HUES6 (cell line): ENCODE results near the gene FBXO48.

Experiments
- H3K27ac ChIP-seq: 2 replicates; pipeline ENCODE4 v1.7.0; 2013; ENCODE audit warnings: low read depth, mild to moderate bottlenecking, low read length, inconsistent platforms
- H3K27me3 ChIP-seq: 2 replicates; pipeline ENCODE4 v1.6.1; 2013; ENCODE audit warnings: low read length; ENCODE audit not compliant: control insufficient read depth, insufficient read depth
- H3K36me3 ChIP-seq: 2 replicates; pipeline ENCODE4 v1.6.1; 2013; ENCODE audit warnings: low read length; ENCODE audit not compliant: control insufficient read depth, insufficient read depth
- H3K4me1 ChIP-seq: 2 replicates; pipeline ENCODE4 v1.6.1; 2013; ENCODE audit warnings: low read length; ENCODE audit not compliant: control insufficient read depth, insufficient read depth
- H3K4me3 ChIP-seq: 2 replicates; pipeline ENCODE4 v1.5.1; 2013; ENCODE audit warnings: low read depth, low read length
- H3K9ac ChIP-seq: one replicate; pipeline ENCODE4 v1.6.1; 2013; ENCODE audit warnings: mild to moderate bottlenecking, low read length
- H3K9me3 ChIP-seq: 2 replicates; pipeline ENCODE4 v1.6.1; 2013; ENCODE audit warnings: low read depth, low read length; ENCODE audit not compliant: control insufficient read depth, insufficient read depth

The FBXO48 gene, protein sequence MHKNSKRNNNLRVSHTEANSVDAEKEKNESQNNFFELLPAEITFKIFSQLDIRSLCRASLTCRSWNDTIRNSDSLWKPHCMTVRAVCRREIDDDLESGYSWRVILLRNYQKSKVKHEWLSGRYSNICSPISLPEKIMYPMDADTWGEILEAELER

GRCh38 chr2:68467077-68467960 is at the start of gene FBXO48, which contains the start of gene APLF:
FBXO48 (minus strand) TSS chr2:68467294; CDS start chr2:68465145, 2,149 bp downstream.
APLF (plus strand) TSS chr2:68467585; CDS start chr2:68467732, 147 bp downstream.
- H3K9ac ChIP-seq = peak within 1 kb of the TSS; percentile 91
- H3K36me3 ChIP-seq = no peaks in the 10 kb centered on the region
- no peaks in the 10 kb centered on the region for H3K9me3 ChIP-seq
- peak within 1 kb of the TSS; percentile 95 for H3K27ac ChIP-seq
- H3K4me1 ChIP-seq = peaks cover 15% of the 10 kb centered on the region
- H3K27me3 ChIP-seq = no peaks in the 10 kb centered on the region
- H3K4me3 ChIP-seq = peak within 1 kb of the TSS; percentile 86

DNA sequence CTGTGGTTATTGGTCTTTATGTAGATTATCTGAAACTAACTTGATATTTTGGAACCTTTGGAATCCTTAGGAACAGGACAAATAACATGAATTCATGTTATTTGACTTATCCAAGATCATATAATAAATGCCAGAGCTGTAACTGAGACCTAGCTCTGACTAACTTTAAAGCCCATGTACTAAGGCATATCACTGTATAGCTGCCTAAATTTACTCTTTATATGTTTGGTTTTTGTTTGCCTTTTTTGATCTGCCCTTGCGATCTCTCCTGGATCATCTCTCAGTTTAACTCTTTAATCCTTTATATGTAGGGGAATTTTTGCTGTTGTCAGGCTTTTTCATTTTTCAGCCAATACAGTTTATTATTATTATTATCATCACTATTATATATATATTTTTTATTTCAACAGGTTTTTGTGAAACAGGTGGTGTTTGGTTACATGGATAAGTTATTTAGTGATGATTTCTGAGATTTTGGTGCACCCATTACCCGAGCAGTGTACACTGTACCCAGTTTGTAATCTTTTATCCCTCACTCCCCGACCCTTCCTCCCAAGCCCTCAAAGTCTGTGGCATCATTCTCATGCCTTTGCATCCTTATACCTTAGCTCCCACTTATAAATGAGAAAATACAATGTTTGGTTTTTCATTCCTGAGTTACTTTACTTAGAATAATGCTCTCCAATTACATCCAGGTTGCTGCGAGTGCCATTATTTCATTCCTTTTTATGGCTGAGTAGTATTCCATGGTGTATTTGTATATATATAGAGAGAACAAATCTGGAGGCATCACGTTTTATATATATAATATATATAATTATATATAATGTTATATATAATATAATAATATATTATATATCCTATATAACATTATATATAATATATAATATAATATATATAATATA is 49.2 kb upstream of the FBXO48 start:
- Histone ChIP-seq H3K4me1 (no peaks in the 10 kb centered on the region), H3K27ac (no peak overlapping the region), H3K9ac (no peak overlapping the region), H3K9me3 (no peaks in the 10 kb centered on the region), H3K4me3 (no peak overlapping the region), H3K27me3 (no peaks in the 10 kb centered on the region), H3K36me3 (no peaks in the 10 kb centered on the region)

- H3K36me3 ChIP-seq = no peaks in the 10 kb centered on the region
- H3K27me3 ChIP-seq = no peaks in the 10 kb centered on the region
- no peaks in the 10 kb centered on the region for H3K9me3 ChIP-seq
- no peak overlapping the region for H3K4me3 ChIP-seq
- H3K27ac ChIP-seq = no peak overlapping the region
- no peaks in the 10 kb centered on the region for H3K4me1 ChIP-seq
- H3K9ac ChIP-seq = no peak overlapping the region
Measured at GRCh38 chr2:68514316-68514929, 47.3 kb upstream of the FBXO48 start.

GRCh38 chr2:68512966-68513365 is 45.9 kb upstream of the FBXO48 start:
- Histone ChIP-seq H3K4me3 (no peak overlapping the region), H3K27ac (no peak overlapping the region), H3K9me3 (no peaks in the 10 kb centered on the region), H3K4me1 (no peaks in the 10 kb centered on the region), H3K27me3 (no peaks in the 10 kb centered on the region), H3K9ac (no peak overlapping the region), H3K36me3 (no peaks in the 10 kb centered on the region)

DNA sequence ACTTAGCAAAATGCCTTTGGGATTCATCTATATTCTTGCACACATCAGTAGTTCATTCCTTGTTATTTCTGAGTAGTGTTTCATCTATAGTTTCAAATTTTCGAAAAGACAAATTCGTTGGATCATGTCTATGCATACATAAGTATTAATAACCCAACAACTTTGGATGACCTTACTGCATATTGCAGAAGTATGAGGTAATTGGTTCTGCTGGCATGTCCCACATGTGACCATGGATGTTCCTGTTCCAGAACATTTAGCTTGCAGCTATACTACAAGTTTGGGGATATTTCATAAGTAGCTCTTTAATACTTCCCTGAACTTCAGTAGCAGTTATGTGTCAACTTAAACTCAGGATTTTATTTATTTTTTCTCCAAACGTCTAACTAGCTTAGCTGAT is 45.2 kb upstream of the FBXO48 start:
- no peaks in the 10 kb centered on the region for H3K4me1 ChIP-seq
- no peak overlapping the region for H3K27ac ChIP-seq

DNA sequence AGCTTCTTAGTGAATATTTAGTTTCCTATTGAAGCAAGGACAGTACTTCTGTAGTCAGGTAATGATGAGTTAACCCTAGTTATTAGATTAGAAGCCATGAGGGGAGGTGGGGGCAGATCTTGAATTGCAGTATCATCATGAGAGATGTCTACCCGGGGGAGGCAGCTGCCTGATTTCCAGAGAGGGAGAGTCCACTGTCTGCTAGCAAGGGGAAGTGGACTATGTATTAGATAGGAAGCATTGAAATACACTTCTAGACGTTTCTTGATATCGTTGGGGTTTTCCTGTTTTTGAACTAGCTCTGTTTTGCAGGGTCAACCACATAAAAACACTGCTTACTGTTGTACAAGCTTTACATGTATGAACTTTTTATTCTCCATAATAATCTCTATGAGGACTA is 39.1 kb upstream of the FBXO48 start:
- no peak overlapping the region for H3K27ac ChIP-seq
- H3K4me3 ChIP-seq = no peak overlapping the region
- H3K27me3 ChIP-seq = no peaks in the 10 kb centered on the region
- H3K9me3 ChIP-seq = no peaks in the 10 kb centered on the region
- H3K9ac ChIP-seq = no peak overlapping the region
- no peaks in the 10 kb centered on the region for H3K36me3 ChIP-seq
- H3K4me1 ChIP-seq = peaks cover 9% of the 10 kb centered on the region

More for the DNA sequence above, 45.2 kb upstream of the FBXO48 start:
- Histone ChIP-seq H3K27me3 (no peaks in the 10 kb centered on the region), H3K9me3 (no peaks in the 10 kb centered on the region), H3K36me3 (no peaks in the 10 kb centered on the region), H3K4me3 (no peak overlapping the region), H3K9ac (no peak overlapping the region)

GRCh38 chr2:68505603-68506159 is 38.6 kb upstream of the FBXO48 start:
- H3K27ac ChIP-seq = no peak overlapping the region
- H3K9ac ChIP-seq = no peak overlapping the region
- no peaks in the 10 kb centered on the region for H3K27me3 ChIP-seq
- no peaks in the 10 kb centered on the region for H3K36me3 ChIP-seq
- H3K4me3 ChIP-seq = no peak overlapping the region
- peaks cover 9% of the 10 kb centered on the region for H3K4me1 ChIP-seq
- no peaks in the 10 kb centered on the region for H3K9me3 ChIP-seq

DNA sequence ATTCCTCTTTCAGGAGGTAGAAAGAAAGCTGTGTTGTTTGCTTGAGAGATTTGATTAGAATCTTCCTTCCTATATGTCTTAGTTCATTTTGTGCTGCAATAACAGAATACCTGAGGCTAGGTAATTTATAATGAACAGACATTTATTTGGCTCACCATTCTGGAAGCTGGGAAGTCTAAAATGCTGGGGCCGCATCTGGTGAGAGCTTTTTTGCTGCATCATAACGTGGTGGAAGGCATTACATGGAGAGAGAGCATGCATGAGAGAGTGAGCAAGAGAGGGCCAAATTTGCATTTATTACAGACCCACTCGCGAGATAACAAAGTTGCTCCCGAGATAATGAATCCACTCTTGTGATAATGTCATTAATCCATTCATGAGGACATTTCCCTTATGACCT is 34.7 kb upstream of the FBXO48 start:
- no peaks in the 10 kb centered on the region for H3K27me3 ChIP-seq
- no peak overlapping the region for H3K4me3 ChIP-seq
- H3K36me3 ChIP-seq = no peaks in the 10 kb centered on the region
- no peak overlapping the region for H3K27ac ChIP-seq
- peaks cover 5% of the 10 kb centered on the region for H3K9me3 ChIP-seq
- peaks cover 9% of the 10 kb centered on the region for H3K4me1 ChIP-seq
- no peak overlapping the region for H3K9ac ChIP-seq

DNA sequence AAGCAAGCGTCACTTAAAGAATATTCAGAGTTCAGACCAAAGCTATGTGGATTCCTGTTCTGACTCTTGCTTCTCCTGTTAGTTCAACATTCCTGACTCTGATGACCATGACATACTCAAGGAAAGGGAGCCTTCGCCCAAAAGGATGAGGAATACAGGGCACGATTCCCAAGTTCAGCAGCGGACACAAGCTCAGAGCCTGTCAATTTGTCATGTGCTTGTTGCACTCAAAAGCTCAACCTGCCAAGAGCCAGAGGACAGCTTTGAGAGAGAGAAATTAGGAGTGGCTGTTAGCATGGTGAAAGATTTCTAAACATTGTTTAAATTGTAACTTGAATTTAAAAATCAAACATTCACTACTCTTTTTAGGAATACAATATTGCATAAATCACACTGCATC is 33.6 kb upstream of the FBXO48 start:
- no peaks in the 10 kb centered on the region for H3K27me3 ChIP-seq
- no peak overlapping the region for H3K9ac ChIP-seq
- no peak overlapping the region for H3K27ac ChIP-seq
- peaks cover 16% of the 10 kb centered on the region for H3K9me3 ChIP-seq
- H3K36me3 ChIP-seq = no peaks in the 10 kb centered on the region
- H3K4me3 ChIP-seq = no peak overlapping the region
- peaks cover 4% of the 10 kb centered on the region for H3K4me1 ChIP-seq

DNA sequence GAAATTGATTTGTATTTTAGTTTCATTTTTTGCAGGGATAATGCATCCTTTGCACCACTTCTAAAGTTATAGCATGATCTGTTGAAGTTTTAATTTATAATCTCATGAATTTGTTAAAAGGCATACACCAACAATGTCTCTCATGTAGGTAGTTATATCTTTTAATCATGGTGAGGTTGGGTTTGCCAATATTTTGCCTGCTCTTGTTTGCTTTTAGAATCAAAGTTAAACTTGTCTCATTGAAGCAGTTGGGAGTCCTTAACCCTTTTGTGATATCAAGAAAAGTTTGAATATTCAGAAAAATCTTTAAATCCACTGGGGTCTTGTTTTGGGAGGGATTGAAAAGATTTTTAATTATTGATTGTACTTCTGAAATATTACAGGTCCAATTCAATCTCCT is 32.0 kb upstream of the FBXO48 start:
- Histone ChIP-seq H3K4me3 (no peak overlapping the region), H3K36me3 (no peaks in the 10 kb centered on the region), H3K27me3 (no peaks in the 10 kb centered on the region)

More for the DNA sequence above, 32.0 kb upstream of the FBXO48 start:
- Histone ChIP-seq H3K27ac (no peak overlapping the region), H3K9me3 (peaks cover 27% of the 10 kb centered on the region), H3K9ac (no peak overlapping the region), H3K4me1 (no peaks in the 10 kb centered on the region)
